GM18526 (cell line): ENCODE measurements around the gene SPDYE4.

Experiments
- POLR2A ChIP-seq: IDR thresholded peaks from 3 replicates; pipeline ENCODE4 v1.6.1; 2011; ENCODE audit not compliant: insufficient read length; ENCODE audit errors: extremely low read depth

SPDYE4 gene

DNA sequence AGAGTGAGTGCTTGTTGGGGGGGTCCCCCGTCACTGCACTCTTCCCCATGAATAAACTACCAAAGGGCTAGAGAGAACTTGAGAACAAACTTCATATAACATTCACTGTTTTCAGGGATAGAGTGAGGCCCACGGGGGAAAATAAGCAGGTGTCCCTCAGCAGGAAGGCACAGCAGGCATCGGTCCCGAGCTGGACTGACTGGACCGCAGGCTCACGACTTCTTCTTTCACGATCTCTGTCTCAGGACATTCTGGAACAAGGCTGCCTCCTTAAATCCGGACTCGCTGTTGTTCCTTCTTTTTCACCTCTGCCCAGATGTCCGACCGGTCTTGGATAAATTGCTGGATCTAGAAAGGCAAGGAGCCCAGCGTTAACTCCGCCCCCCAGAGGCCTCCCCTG lies 28.5 kb downstream of the SPDYE4 start:
- no peak for TF ChIP-seq POLR2A

- TF ChIP-seq POLR2A = no peak
Observed at GRCh38 chr17:8729421-8729820, 28.9 kb downstream of the SPDYE4 start.

DNA sequence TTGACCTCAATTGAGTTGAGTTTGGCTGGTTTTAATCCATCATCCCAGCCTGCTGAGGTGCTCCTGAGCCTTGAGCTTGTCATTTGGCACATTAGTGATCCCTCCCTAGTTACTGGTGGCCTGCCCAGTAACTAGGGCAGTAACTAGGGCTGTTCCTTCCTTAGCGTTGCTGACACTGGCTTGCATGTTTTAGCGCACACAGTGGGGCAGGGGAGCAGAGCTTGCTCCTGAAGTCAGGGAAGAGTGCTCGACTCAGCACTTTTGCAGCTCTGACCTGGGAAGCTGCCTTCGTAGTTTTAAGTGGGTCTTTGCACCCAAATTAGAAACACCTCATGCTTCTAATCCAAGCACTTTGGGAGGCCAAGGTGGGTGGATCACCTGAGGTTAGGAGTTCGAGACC lies 29.4 kb downstream of the SPDYE4 start:
- TF ChIP-seq POLR2A = no peak

GRCh38 chr17:8728251-8728938 lies 30.0 kb downstream of the SPDYE4 start:
- no peak for TF ChIP-seq POLR2A

GRCh38 chr17:8726941-8727555 lies 31.3 kb downstream of the SPDYE4 start:
- TF ChIP-seq POLR2A = no peak

DNA sequence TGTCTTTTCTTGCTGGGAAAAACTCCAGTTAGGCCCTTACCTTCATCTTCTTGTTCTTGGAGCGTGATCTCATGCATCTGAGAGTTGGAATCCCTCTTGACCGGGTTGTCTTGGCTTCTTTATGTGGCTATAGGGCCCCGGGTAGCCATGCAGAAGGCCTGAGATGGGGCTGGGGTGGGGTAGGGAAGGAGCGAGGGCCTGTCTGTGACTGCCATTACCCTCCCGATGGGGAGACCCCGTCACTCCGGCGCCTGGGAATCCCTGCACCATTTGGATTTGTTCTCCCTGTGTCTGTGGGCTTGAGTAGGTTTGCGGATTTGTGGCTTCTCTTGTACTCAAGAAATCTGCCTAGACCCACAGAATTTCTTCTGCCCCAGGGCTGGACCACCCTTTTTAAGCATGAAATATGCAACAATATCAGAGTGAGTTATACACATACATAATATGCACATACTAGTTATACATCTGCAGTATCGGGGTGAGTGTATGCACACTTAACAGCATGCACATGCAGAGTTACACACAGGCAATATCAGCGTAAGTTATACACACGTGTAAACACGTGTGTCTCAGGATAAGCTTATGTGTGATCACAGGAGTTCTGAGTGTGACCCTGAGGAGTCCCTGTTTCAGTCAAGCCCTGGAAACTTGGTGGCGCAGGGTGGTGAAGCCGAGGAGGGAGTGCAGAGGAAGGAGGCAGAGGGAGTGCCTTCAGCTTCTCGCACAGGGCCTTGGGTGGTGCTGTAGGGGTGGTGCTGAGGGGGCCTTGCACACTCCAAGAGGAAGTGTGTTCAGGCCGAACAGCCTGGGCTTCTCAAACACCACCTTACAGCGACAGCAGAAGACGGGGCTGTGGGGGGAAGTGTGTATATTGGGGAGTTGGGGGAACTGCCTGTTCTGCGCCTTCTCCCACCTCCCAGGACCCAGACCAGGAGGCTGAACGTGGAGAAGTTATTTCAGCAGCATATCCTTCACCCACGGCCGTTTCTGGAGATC lies 32.2 kb downstream of the SPDYE4 start:
- TF ChIP-seq POLR2A = no peak

- no peak for TF ChIP-seq POLR2A
Observed at GRCh38 chr17:8724451-8724850, 33.9 kb downstream of the SPDYE4 start.

GRCh38 chr17:8720596-8720995 lies 37.8 kb downstream of the SPDYE4 start:
- no peak for TF ChIP-seq POLR2A

- no peak for TF ChIP-seq POLR2A
Observed at GRCh38 chr17:8719291-8720246, 38.8 kb downstream of the SPDYE4 start.

- TF ChIP-seq POLR2A = no peak
Observed at GRCh38 chr17:8718001-8718563, 40.3 kb downstream of the SPDYE4 start.

DNA sequence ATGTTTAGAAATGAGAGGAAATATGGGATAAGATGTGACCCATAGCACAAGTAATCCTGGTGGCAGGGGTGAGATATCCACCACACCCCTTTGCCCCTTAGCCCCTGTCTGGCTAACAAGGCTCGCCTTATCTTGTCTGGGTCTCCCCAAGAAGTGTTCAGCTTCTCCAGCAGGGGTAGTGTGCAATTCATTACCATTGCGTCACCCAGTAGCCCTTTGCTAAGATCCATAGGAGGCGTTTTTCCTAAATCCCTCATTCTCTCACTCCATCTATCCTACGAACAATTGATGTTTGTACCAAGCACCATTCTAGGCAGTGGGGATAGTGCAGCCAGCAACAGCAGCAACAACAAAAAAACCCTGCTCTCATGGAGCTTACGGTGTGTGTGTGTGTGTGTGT lies 44.5 kb downstream of the SPDYE4 start:
- no peak for TF ChIP-seq POLR2A

DNA sequence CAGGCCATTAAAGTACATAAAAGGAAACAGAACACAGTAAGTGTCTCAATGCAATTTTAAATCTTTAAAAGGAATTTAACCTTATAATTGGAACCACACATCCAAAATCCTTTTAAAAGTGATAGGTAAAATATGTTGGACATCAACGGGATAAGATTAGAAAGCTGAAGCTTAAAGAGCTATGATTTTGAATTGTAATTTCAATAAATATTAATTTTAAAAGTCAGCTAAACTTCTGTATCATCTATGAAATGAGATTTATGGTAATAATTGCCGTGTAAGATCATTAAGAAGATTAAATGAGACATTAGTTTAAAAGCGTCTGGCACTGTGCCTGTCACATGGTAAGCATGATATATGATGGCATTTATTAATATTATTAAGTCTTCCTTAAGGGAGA lies 45.0 kb downstream of the SPDYE4 start:
- no peak for TF ChIP-seq POLR2A

DNA sequence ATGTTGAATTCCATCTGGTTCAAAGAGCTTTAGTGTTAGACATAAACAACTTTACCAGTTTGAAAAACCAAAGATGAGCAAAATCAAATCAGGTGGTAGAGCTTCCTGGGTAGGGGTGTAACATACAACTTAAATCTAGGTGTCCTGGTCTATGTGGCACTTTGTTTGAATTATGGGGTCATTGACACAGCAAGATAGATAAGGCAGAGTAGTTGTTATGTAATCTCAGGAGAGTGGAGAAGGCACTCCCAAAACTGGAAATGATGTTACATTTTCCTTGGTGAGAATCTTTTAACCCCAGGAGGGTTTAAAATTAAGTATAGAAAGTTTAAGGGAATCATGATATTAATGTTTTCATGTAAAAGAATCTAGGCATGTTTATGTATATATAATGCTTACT lies 45.6 kb downstream of the SPDYE4 start:
- no peak for TF ChIP-seq POLR2A

GRCh38 chr17:8711291-8711690 lies 47.1 kb downstream of the SPDYE4 start:
- no peak for TF ChIP-seq POLR2A
